HG03469 (cell line): ENCODE results near the gene TNFRSF18.

Source experiments
- ATAC-seq: cut with Tn5 transposase; IDR thresholded peaks from one replicate; pipeline ENCODE4 v1.9.1; 2021; ENCODE audit warnings: mild to moderate bottlenecking, moderate library complexity, moderate number of reproducible peaks; ENCODE audit not compliant: unreplicated experiment

TNFRSF18 gene

GRCh38 chr1:1228596-1229321 is 22.4 kb upstream of the TNFRSF18 start:
- no peak for ATAC-seq

GRCh38 chr1:1228187-1228586 is 21.8 kb upstream of the TNFRSF18 start:
- ATAC-seq = no peak

GRCh38 chr1:1227386-1227785 is 21.0 kb upstream of the TNFRSF18 start:
- no peak for ATAC-seq

GRCh38 chr1:1226566-1227362 is 20.4 kb upstream of the TNFRSF18 start:
- ATAC-seq = no peak

GRCh38 chr1:1225913-1226312 is 19.5 kb upstream of the TNFRSF18 start:
- no peak for ATAC-seq

GRCh38 chr1:1225238-1225845 is 18.9 kb upstream of the TNFRSF18 start:
- ATAC-seq = no peak

- no peak for ATAC-seq
These were observed 17.5 kb upstream of the TNFRSF18 start for GRCh38 chr1:1223891-1224290.

GRCh38 chr1:1223321-1223720 is 16.9 kb upstream of the TNFRSF18 start:
- ATAC-seq = no peak

- no peak for ATAC-seq
These were observed 16.3 kb upstream of the TNFRSF18 start for GRCh38 chr1:1222575-1223225.

GRCh38 chr1:1221887-1222574 is 15.6 kb upstream of the TNFRSF18 start:
- ATAC-seq = no peak

GRCh38 chr1:1220197-1220596 is 13.8 kb upstream of the TNFRSF18 start:
- ATAC-seq = no peak

- no peak for ATAC-seq
These were observed 12.9 kb upstream of the TNFRSF18 start for GRCh38 chr1:1219341-1219740.

- ATAC-seq = no peak
These were observed 12.3 kb upstream of the TNFRSF18 start for GRCh38 chr1:1218524-1219200.

GRCh38 chr1:1217621-1218523 is 11.5 kb upstream of the TNFRSF18 start:
- ATAC-seq = no peak

- ATAC-seq = no peak
These were observed 10.6 kb upstream of the TNFRSF18 start for GRCh38 chr1:1216770-1217620.

GRCh38 chr1:1215881-1216605 is 9.7 kb upstream of the TNFRSF18 start:
- no peak for ATAC-seq

- no peak for ATAC-seq
These were observed 8.8 kb upstream of the TNFRSF18 start for GRCh38 chr1:1215080-1215676.
